GM18517 (cell line): ENCODE measurements around the gene TFCP2.

Source experiments
- ATAC-seq: cut with Tn5 transposase; IDR thresholded peaks from one replicate; pipeline ENCODE4 v1.9.1; 2021; ENCODE audit warnings: mild to moderate bottlenecking, moderate library complexity; ENCODE audit not compliant: unreplicated experiment

The TFCP2 gene

DNA sequence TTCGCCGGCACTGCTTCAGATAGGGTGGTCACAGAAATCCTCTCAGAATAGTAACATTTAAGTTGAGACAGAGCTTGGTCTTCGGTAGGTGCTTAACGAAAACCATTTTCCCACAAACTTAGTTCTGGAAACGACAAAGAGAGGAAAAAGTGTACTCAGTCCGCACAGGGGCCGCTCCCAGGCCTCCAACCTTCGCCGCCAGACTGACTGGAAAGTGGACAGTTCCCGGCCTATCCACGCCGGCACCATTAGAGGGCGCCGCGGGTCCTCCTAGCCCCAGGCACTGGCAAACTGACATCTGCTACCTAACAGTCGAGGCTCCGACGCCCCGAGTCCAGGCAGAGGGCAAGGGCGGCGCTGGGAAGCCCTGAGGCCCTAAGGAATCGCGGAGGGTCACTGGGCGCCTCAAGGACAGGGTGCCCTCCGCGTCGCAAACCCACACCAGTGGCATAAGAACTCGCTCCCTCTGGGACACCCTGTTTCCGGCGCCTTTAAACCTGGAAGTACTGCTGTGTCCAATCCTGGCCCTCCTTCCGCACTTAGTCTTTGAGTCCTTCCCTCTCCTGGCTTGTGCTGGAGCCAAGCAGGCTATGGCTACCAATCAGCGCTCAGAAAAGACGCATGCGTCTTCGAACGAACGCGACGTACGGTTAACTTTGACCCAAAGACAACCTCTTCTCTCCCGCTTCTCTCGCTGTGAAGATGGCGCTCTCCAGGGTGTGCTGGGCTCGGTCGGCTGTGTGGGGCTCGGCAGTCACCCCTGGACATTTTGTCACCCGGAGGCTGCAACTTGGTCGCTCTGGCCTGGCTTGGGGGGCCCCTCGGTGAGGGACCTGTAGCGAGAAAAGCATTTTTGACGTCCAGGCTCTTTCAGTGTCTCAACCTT is 125.0 kb downstream of the TFCP2 start, which contains the start of gene LETMD1:
LETMD1 (plus strand) TSS at position 673 of the 886 bp plus-strand sequence; CDS start at position 703, 30 bp downstream.
- ATAC-seq, result peak; percentile 95
